ENCODE results near the gene PATJ.

Gene PATJ

GRCh38 chr1:62198069-62198780 lies 455.9 kb downstream of the PATJ start:
- no peak overlapping the region for H3K4me3 ChIP-seq (ENCODE audit: low read depth, low read length)
- no peak for TF ChIP-seq CTCF (IDR thresholded peaks at IDR 0.05; ENCODE audit: low read depth, low read length, missing control alignments)
- no peak for DNase-seq (ENCODE audit: low read depth)

- no peak overlapping the region for H3K4me3 ChIP-seq (ENCODE audit: low read depth, low read length)
- TF ChIP-seq CTCF (IDR thresholded peaks at IDR 0.05; ENCODE audit: low read depth, low read length, missing control alignments) = no peak
- DNase-seq (ENCODE audit: low read depth) = no peak
These were observed 456.5 kb downstream of the PATJ start for GRCh38 chr1:62198781-62199125.

GRCh38 chr1:62207187-62207586 lies 464.9 kb downstream of the PATJ start:
- TF ChIP-seq CTCF (IDR thresholded peaks at IDR 0.05; ENCODE audit: low read depth, low read length, missing control alignments) = no peak
- DNase-seq (ENCODE audit: low read depth) = no peak
- no peak overlapping the region for H3K4me3 ChIP-seq (ENCODE audit: low read depth, low read length)

- no peak for TF ChIP-seq CTCF (IDR thresholded peaks at IDR 0.05; ENCODE audit: low read depth, low read length, missing control alignments)
- no peak for DNase-seq (ENCODE audit: low read depth)
- H3K4me3 ChIP-seq (ENCODE audit: low read depth, low read length) = no peak overlapping the region
These were observed 465.8 kb downstream of the PATJ start for GRCh38 chr1:62208087-62208486.

GRCh38 chr1:62208970-62209369 lies 466.7 kb downstream of the PATJ start:
- H3K4me3 ChIP-seq (ENCODE audit: low read depth, low read length) = no peak overlapping the region
- DNase-seq (ENCODE audit: low read depth) = no peak
- no peak for TF ChIP-seq CTCF (IDR thresholded peaks at IDR 0.05; ENCODE audit: low read depth, low read length, missing control alignments)

- TF ChIP-seq CTCF (IDR thresholded peaks at IDR 0.05; ENCODE audit: low read depth, low read length, missing control alignments) = no peak
- no peak for DNase-seq (ENCODE audit: low read depth)
- no peak overlapping the region for H3K4me3 ChIP-seq (ENCODE audit: low read depth, low read length)
These were observed 467.8 kb downstream of the PATJ start for GRCh38 chr1:62209931-62210595.

- no peak overlapping the region for H3K4me3 ChIP-seq (ENCODE audit: low read depth, low read length)
- no peak for TF ChIP-seq CTCF (IDR thresholded peaks at IDR 0.05; ENCODE audit: low read depth, low read length, missing control alignments)
- DNase-seq (ENCODE audit: low read depth) = no peak
These were observed 468.7 kb downstream of the PATJ start for GRCh38 chr1:62210960-62211359.
